Sigmoid colon (tissue), 7 donors: ENCODE data around the gene GMDS. TPM values are rescaled to one million over a fixed set of nuclear protein-coding genes. Genes with fewer than 3 reads are reported as not detected.

Experiments used
- DNase-seq: peaks from one replicate; pipeline ENCODE4 v3.0.0-alpha.2; 2019
- H3K27ac ChIP-seq, 4 donors: fragments of 200-600 bp; sonication (generic); one replicate each; pipeline ENCODE4 v1.5.1; 2016 to 2019; ENCODE audit warnings: mild to moderate bottlenecking in 1 of 4
- H3K27me3 ChIP-seq, 3 donors: fragments of 200-600 bp; sonication (generic); one replicate each; pipeline ENCODE4 v1.5.1; 2019; ENCODE audit warnings: mild to moderate bottlenecking in 1 of 3
- H3K36me3 ChIP-seq, 4 donors: fragments of 200-600 bp; sonication (generic); one replicate each; pipeline ENCODE4 v1.5.1; 2016 to 2019
- H3K4me1 ChIP-seq, 4 donors: fragments of 200-600 bp; sonication (generic); one replicate each; pipeline ENCODE4 v1.5.1; 2017 to 2019
- H3K4me3 ChIP-seq, 4 donors: fragments of 200-600 bp; sonication (generic); one replicate each; pipeline ENCODE4 v1.5.1; 2017 to 2019; ENCODE audit warnings: mild to moderate bottlenecking in 2 of 4, moderate library complexity in 1 of 4
- H3K9me3 ChIP-seq, 4 donors: fragments of 200-600 bp in 3 of 4; sonication (generic) in 3 of 4; one replicate each; pipeline versions ENCODE4 v1.5.1 to v1.6.1; 2013 to 2019
- CTCF ChIP-seq, 4 experiments: fragments of 450-650 bp in 3 of 4; fragments of 200-600 bp in 1 of 4; IDR thresholded peaks; one replicate each; pipeline ENCODE4 v1.5.1; 2016 to 2019; ENCODE audit warnings: antibody characterized with exemption in 4 of 4, mild to moderate bottlenecking in 3 of 4, moderate library complexity in 2 of 4
- EP300 ChIP-seq, 4 donors: sonication (generic); formaldehyde crosslinking; IDR thresholded peaks; one replicate each; pipeline ENCODE4 v1.6.1; 2017; ENCODE audit warnings: antibody characterized with exemption in 4 of 4
- POLR2A ChIP-seq, 2 donors: fragments of 450-650 bp; IDR thresholded peaks; one replicate each; pipeline ENCODE4 v1.6.1; 2016; ENCODE audit warnings: antibody characterized with exemption in 2 of 2, mild to moderate bottlenecking in 2 of 2, moderate library complexity in 2 of 2
- POLR2AphosphoS5 ChIP-seq, 4 donors: sonication (generic); formaldehyde crosslinking; IDR thresholded peaks; one replicate each; pipeline ENCODE4 v1.6.1; 2017; ENCODE audit warnings: antibody characterized with exemption in 4 of 4
- WGBS, 2 donors: extraction: QIAGEN DNeasy Blood & Tissue Kit; methylation state at CpG; one replicate each; pipeline ENCODE4 v1.1.7; 2013; 5-methylcytosine and 5-hydroxymethylcytosine counted together
- intact Hi-C: fragments of 100-400 bp; cut with DNase I; formaldehyde crosslinking; loops from one replicate; pipeline ENCODE4 v1.15.1; 2023
- polyA plus RNA-seq, 3 donors: library from polyadenylated mRNA; stranded (reverse); fragments of 200-250 nt; gene quantifications; one replicate each; pipeline ENCODE4 v1.2.3, GENCODE V29; 2013
- total RNA-seq, 4 donors: library from RNA; depleted of rRNA; stranded (reverse); fragments of >200 nt; gene quantifications; one replicate each; pipeline ENCODE4 v1.1.0, GENCODE V29; 2016
- donor health status: healthy with polysubstance abuse.
- donor health status: Bipolar disorder and iron deficiency.
- donor health status: healthy.

The GMDS gene
- total and polyA plus RNA-seq, 7 donors, result 3.1 to 173 (median 9.4) TPM

GRCh38 chr6:1865585-1865984, 379.8 kb downstream of the GMDS start:
- no peak overlapping the region for H3K4me3 ChIP-seq
- no peaks in the 10 kb centered on the region for H3K36me3 ChIP-seq
- no peaks in the 10 kb centered on the region for H3K27me3 ChIP-seq
- no peak for TF ChIP-seq POLR2AphosphoS5 (IDR thresholded peaks at IDR 0.05)
- intact Hi-C loops, result no loop called here
- no peaks in the 10 kb centered on the region for H3K9me3 ChIP-seq
- DNase-seq, result no peak
- 61 to 76% methylated on average over 7 of the region's 7 CpGs for WGBS, 2 donors
- H3K4me1 ChIP-seq, result no peaks in the 10 kb centered on the region
- H3K27ac ChIP-seq, result no peak overlapping the region

GRCh38 chr6:1864496-1864895, 380.9 kb downstream of the GMDS start:
- no peak for DNase-seq
- no peaks in the 10 kb centered on the region for H3K36me3 ChIP-seq
- 88 to 96% methylated on average over 3 of the region's 3 CpGs for WGBS, 2 donors
- no peaks in the 10 kb centered on the region for H3K4me1 ChIP-seq
- TF ChIP-seq CTCF (IDR thresholded peaks at IDR 0.05) (no peak), POLR2A (IDR thresholded peaks at IDR 0.05) (no peak), EP300 (IDR thresholded peaks at IDR 0.05) (no peak), POLR2AphosphoS5 (IDR thresholded peaks at IDR 0.05) (no peak)
- H3K4me3 ChIP-seq, result no peak overlapping the region
- H3K9me3 ChIP-seq, result no peaks in the 10 kb centered on the region
- intact Hi-C loops, result no loop called here
- no peaks in the 10 kb centered on the region for H3K27me3 ChIP-seq
- H3K27ac ChIP-seq, result no peak overlapping the region

DNA sequence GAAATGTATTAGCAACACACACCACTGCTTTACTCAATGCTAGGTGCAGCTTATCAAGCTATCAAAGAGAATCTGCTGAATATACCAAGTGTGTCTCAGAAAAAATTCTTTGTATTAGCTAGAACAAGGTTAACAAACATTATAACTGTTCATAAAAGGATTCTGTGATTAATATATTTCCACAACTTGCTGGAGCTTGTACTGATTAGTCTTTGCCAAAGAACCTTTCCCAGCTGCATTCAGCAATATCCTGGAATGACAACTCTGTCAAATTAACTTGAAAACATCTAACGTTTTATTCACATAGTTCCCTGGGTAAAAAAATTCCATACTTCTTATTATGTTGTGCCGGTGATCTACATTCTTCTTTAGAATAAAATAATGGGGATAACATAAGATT, 383.0 kb downstream of the GMDS start:
- WGBS, 2 donors, result 79 to 84% methylated on average over 2 of the region's 2 CpGs

DNA sequence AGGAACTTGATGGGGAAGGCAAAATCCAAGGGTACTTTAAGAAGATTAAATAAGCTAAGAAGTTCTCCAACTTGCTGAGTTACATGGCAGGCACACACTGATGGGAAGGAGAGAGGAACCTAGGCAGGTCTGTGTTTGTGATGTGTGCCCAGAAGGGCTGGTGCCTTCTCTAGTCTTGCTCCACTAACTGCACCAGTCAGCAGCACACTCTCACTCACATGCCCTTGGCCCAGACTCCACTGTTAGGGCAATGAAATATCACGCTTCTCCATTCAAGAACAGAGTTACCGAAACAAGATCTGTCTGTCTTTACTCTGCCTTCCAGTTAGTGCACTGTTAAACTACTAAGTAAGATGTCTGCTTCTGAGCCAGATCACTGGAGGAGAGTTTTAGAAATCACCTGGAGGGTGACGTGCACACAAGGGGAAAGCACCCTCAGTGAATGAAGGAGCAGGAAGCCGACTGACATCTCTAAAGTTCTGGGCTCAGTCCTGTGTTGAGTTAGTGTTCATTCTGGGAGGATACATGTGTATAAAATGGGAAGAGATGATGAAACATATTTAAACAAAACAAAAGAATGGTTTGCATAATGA, 384.6 kb downstream of the GMDS start:
- H3K27ac ChIP-seq, result no peak overlapping the region
- no peaks in the 10 kb centered on the region for H3K9me3 ChIP-seq
- TF ChIP-seq CTCF (IDR thresholded peaks at IDR 0.05) (no peak), POLR2AphosphoS5 (IDR thresholded peaks at IDR 0.05) (no peak), EP300 (IDR thresholded peaks at IDR 0.05) (no peak), POLR2A (IDR thresholded peaks at IDR 0.05) (no peak)
- no peak for DNase-seq
- intact Hi-C loops, result no loop called here
- no peaks in the 10 kb centered on the region for H3K27me3 ChIP-seq
- no peaks in the 10 kb centered on the region for H3K36me3 ChIP-seq
- H3K4me1 ChIP-seq, result peaks cover 0 to 6% (median 0%) of the 10 kb centered on the region in 4 donors
- WGBS, 2 donors, result 88 to 98% methylated on average over 4 of the region's 4 CpGs
- no peak overlapping the region for H3K4me3 ChIP-seq

More for the DNA sequence above, 383.0 kb downstream of the GMDS start:
- Histone ChIP-seq H3K9me3 (no peaks in the 10 kb centered on the region), H3K36me3 (no peaks in the 10 kb centered on the region), H3K4me1 (no peaks in the 10 kb centered on the region), H3K27ac (no peak overlapping the region), H3K27me3 (no peaks in the 10 kb centered on the region), H3K4me3 (no peak overlapping the region)
- no peak for TF ChIP-seq POLR2AphosphoS5 (IDR thresholded peaks at IDR 0.05)
- TF ChIP-seq CTCF (IDR thresholded peaks at IDR 0.05), result no peak
- TF ChIP-seq POLR2A (IDR thresholded peaks at IDR 0.05), result no peak
- no peak for DNase-seq
- intact Hi-C loops, result no loop called here

DNA sequence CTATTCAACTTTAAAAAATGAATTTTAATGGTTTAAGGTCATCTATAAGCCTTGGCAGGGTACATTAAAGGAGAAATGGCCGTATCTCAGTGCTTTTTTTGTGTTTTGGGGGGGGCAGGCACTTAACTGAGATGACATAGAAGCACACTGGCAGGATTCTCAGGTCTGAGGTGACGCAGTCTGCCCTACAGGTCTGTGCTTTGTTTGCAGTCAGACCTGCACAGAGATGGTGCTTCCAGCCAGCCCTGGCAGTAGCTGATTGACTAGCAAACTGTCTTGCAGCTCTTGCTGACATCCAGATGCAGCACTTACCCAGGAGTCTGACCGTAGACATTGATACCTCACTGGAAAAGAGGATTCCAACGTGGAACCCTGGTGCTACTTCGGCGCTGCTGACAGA, 386.5 kb downstream of the GMDS start:
- H3K27ac ChIP-seq, result no peak overlapping the region
- DNase-seq, result no peak
- WGBS, 2 donors, result 94 to 95% methylated on average over 6 of the region's 6 CpGs
- TF ChIP-seq EP300 (IDR thresholded peaks at IDR 0.05) (no peak), CTCF (IDR thresholded peaks at IDR 0.05) (no peak), POLR2AphosphoS5 (IDR thresholded peaks at IDR 0.05) (no peak), POLR2A (IDR thresholded peaks at IDR 0.05) (no peak)
- intact Hi-C loops, result no loop called here
- H3K36me3 ChIP-seq, result no peaks in the 10 kb centered on the region
- H3K9me3 ChIP-seq, result no peaks in the 10 kb centered on the region
- peaks cover 0 to 7% (median 0%) of the 10 kb centered on the region in 4 donors for H3K4me1 ChIP-seq
- H3K27me3 ChIP-seq, result no peaks in the 10 kb centered on the region
- no peak overlapping the region for H3K4me3 ChIP-seq
